Tibial nerve (tissue), 3 donors: Measurements from ENCODE around the gene GBX1.

ENCODE experiments used
- CTCF ChIP-seq, 5 experiments: fragments of 200-600 bp in 3 of 5; fragments of 450-650 bp in 2 of 5; sonication (generic) in 3 of 5; IDR thresholded peaks; one replicate each; pipeline ENCODE4 v1.5.1; 2016 to 2019; ENCODE audit warnings: antibody characterized with exemption in 5 of 5, mild to moderate bottlenecking in 3 of 5, moderate library complexity in 2 of 5
- POLR2A ChIP-seq, 2 donors: fragments of 450-650 bp; IDR thresholded peaks; one replicate each; pipeline ENCODE4 v1.6.1; 2017; ENCODE audit warnings: antibody characterized with exemption in 2 of 2, mild to moderate bottlenecking in 2 of 2, moderate library complexity in 2 of 2

- TF ChIP-seq CTCF (IDR thresholded peaks at IDR 0.05), result no peak
- no peak for TF ChIP-seq POLR2A (IDR thresholded peaks at IDR 0.05)
Measured at GRCh38 chr7:151121380-151122170, 45.9 kb downstream of the GBX1 start.
